ENCODE data around the gene LGR5.

DNA sequence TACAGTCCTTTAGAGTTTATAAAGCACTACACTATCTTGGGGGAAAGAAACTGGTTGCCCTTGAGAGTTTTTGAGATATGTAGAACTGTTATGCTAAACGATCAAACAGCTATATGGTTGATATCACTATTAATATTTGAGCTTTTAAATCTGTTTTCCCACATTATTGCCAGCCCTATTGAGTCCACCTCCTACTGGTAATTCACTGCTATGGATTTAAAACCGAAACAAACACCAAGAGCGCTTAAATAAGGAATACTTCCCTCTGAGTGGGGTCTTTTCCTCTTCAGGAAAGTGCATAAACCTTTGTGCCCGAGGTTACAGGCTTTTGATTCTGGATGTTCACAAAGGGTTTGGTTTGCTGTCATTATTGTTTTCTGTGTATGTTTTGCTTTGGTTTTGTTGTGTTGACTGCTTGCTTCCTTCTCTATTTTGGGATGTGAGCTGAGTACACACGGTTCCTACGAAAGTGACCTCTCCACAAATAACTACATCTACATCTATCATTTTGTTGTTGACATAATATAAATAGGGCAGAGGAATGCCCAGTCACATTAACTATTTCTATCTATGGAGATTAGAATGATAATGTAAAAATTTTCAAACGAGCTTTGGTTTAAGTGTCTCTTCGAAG, 44.8 kb downstream of the LGR5 start:
- no peak for TF ChIP-seq YY1 (IDR thresholded peaks at IDR 0.05; ENCODE audit: insufficient read depth, insufficient read length)
- TF ChIP-seq SUZ12 (IDR thresholded peaks at IDR 0.05; ENCODE audit: extremely low read depth, insufficient read depth, insufficient read length) = no peak
- no peak for TF ChIP-seq ZNF274 (IDR thresholded peaks at IDR 0.05; ENCODE audit: low read depth, low read length)

Data from NT2/D1 (cell line).